NCI-H82 treated with DMSO at 0.1 percent for 48 hours (cell line): ENCODE measurements around the gene SUN1.
"Not testable (repeated sequence)": the region's sequence is repeated elsewhere in the genome, so short reads cannot be mapped to it uniquely, and the experiment has no call there.

ENCODE experiments used
- DNase-seq: peaks from one replicate; lab custom pipeline; 2025; ENCODE audit not compliant: unreplicated experiment; lab: John Stamatoyannopoulos, UW

The SUN1 gene

DNA sequence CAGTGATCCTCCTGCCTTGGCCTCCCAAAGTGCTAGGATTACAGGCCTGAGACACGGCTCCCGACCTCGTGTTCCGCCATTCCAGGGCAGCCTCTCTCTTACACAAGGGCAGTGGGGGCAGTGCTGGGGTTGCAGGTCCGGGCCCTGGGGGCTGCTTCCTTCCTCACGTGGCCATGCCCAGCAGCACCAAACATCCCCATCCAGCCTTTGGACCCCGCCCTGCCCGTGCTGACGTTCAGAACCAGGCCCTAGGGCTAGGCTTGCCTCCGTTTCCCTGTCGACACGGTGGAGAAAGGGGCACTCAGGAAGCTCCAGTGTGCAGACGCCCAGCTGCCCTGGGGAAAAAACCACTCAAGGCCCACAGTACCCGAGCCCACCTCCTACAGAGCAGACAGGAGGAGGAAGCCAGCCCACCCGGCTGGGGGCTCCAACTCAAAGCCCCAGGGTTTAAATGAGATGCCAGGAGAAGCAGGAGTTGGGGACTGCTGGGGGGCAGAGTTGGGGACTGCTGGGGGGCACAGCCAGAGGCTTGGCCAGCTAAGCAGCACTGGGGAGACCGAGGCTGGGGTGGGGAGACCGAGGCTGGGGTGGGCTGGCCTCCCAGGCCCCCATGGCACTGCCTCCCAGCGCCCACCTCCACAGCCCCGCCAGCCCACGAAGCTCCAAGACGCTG is 86.3 kb downstream of the SUN1 start:
- DNase-seq = no peak

DNA sequence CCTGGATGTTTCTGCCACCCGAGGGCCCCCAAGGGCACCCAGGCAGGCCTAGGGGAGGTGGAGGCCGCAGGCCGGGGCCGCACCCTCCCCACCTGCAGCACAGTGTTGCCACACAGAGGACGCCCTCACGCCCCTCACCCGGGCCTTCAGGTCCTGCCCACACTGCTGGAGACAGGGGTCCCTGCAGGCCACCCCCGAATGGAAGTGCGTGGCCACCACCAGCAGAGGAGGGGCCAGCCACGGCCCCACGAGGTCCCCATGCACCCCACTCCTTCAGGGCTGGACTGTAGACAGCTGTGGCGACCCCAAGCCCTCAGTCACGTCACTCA is 86.8 kb downstream of the SUN1 start:
- no peak for DNase-seq

DNA sequence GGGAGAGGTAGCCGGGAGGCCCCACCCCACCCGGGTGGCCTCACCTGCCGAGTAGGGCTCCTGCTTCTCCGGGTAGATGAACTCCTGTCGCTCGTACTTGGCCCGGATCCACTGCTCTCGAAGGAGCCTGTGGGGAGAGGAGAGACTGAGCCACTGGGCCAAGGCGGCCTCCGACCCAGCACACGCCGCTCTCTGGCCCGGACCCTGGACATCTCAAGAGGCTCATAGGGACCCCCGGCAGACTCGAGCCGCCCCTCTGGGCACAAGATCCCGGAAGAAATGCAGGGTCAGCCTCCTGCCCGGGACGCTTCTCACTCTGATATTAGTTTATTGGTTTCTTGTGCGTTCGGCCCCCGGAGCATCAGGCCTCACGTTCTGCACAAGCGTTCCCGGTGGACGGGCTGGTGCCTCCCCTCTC is 87.7 kb downstream of the SUN1 start:
- DNase-seq = no peak

DNA sequence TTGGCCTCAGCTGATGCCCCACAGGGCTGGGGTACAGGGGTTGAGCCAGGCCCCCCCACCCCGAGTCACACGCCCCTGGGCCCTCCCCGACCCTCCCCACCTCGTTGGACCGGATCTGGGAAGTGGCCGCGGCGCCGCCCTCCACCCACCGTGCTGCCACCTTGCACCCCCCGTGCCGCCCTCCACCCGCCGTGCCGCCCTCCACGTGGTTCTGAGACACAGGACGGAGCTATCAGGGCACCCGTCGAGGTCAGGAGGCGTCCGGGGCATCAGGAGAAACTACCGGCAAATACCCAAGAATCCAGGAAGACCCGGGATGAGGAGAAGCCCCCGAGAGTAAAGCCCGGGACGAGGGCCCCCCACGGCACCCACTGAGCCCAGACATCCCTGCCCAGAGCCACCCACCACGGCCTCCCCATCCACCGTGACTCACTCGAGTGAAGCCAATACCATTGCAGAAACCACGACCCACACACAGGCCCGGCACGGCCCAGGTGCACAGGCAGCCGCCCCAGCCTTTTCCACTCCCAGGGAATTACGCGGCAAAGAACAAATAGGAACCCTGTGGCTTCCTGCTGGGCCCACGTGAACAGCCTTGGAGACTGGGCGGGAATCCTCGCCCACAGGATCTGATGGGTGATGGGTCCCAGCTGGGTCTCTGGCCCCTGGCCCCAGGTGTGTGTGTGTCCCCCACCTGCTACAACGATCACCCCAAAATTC is 88.2 kb downstream of the SUN1 start:
- no peak for DNase-seq

DNA sequence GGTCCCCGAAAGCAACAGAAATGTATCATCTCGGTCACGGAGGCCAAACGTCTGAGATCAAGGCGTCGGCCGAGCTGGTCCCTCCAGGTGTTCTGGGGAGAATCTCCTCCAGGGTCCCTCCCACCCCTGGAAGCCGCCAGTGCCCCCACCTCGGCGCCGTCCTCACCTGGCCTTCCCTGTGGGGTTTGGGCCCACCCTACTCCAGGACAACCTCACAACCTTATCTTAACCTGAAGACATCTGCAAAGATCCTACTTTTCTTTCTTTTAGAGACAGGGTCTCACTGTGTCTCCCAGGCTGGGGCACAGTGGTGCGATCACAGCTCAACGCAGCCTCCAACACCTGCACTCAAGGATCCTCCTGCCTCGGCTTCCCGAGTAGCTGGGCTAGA is 88.8 kb downstream of the SUN1 start:
- no peak for DNase-seq

DNA sequence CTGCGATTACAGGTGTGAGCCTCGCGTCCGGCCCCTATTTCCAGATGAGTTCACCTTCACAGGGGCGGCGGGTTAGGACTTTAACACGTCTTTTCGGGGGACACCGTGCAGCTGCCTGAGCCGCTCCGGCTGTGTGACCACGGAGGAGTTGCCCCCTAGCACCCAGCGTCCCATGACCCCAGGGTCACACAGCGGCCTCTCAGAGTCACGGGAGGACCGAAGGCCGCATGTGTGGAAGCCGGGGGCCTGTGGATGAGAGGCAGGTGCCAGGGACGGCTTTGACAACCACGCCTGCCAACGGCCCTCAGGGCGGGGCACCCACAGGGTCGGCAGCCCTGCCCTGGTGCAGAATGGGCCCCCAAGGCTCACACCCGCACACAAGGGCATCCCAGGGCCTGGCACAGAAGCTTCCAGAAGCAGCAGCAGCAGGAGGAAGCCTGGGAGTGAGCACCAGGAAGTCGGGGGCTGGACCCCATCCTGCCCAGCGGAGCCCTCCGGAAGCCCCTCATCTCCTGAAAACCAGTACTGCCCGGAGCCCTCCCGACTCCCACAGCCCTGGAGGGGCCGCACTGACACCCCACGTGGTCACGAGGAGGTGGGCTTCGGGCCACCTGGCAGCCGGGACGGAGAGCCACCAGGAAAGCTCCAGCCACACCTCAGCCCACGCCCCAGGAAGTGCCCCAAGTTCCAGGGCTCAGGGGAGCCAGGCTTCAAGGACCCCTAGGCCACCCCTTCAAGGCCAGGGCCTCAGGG is 89.5 kb downstream of the SUN1 start:
- no peak for DNase-seq

DNA sequence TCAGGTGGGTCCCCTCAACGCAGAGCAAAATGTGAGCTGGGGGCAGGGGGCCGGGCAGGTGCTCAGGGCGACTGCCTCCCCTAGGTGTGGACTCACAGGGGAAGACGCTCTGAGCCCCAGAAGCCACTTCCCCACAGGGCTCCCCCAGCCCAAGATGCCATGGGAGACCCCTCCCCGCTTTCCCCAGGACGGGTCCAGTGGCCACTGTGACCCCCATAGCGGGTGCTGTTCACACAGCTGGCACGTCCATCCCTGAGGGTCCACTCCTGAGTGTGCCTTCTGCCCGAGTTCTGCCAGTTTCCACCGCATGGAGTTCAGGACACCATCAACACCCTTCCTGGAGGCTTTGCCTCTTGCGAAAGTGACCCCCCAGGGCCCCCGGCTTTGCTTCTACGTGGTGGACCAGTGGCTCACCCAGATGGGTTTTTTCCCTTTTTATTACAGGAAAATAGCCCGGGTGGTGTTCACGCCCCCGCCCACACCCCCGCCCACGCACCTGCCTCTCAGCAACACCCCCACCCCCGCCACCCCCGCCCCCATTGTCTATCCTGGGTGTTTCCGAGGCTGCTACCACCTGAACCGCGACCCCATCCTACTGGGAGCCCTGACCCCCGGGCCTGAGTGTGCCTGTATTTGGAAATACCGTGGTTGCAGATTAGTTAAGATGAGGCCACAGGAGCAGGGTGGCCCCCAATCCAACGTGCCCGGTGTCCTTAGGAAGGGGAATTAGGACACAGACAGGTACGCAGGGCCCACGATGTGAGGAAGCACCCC is 90.2 kb downstream of the SUN1 start:
- no peak for DNase-seq

DNA sequence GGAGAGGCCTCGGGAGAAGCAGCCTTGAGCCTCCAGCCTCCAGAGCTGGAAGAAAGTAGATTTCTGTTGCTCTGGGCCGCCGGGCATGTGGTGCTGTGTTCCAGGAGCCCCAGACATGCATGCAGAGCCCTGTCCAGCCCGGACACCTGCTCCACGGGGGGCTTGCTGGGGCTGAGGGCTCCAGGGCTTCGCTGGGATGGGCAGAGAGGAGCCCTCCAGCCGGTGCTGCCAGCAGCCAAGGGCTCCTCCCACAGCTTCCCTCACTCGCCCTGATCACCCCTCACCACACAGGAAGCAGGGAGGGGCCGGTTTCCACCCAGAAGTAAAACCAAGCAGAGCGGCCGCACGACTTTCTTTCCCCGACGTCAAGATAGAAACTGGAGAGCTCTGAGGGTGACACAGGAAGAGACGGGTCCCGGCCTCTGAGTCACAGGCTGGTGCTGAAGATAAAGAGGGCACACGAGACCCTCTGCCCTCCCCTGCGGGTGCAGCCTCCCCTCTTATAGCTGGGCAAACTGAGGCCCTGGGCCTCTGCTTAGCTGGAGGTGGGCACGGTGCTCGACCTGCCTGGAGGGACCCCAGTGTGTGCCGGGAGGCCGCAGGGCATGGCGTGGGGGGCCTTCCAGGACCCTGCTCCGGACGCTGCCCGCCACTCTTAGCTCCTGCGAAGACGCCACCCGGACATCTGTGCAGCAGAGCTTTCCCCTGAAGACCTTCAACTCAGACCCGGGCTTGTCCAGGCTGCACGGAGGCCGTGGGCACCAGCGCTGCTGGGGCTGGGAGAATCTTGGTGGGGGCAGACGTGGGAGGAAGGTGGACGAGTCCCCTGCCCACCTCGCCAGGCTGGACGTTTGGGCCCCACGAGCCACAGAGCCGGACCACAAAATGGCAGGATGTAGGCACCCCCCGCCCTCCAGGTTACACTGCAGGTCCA is 91.1 kb downstream of the SUN1 start:
- DNase-seq = no peak

DNA sequence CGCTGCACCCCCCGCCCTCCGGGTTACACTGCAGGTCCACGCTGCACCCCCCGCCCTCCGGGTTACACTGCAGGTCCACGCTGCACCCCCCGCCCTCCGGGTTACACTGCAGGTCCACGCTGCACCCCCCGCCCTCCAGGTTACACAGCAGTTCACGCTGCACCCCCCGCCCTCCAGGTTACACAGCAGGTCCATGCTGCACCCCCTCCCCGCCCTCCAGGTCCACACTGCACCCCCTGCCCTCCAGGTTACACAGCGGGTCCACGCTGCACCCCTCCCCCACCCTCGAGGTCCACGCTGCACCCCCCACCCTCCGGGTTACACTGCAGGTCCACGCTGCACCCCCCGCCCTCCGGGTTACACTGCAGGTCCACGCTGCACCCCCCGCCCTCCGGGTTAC is 91.8 kb downstream of the SUN1 start:
- not testable (repeated sequence) for DNase-seq
